Trophoblast cell (in vitro differentiated cells and primary cell): Measurements from ENCODE around the gene TCF7L1.
A peak's percentile ranks its signal among the peaks of the same experiment; 100 is the strongest.

Experiments used
- DNase-seq, 2 donors: peaks; one replicate each; pipeline ENCODE4 v3.0.0-alpha.2; 2016
- H2AFZ ChIP-seq: 2 replicates; pipeline ENCODE4 v1.6.1; 2013; ENCODE audit warnings: low read length, moderate library complexity, mild to moderate bottlenecking; ENCODE audit not compliant: insufficient read depth, poor library complexity
- H2AK5ac ChIP-seq: 2 replicates; pipeline ENCODE4 v1.6.1; 2013; ENCODE audit warnings: mild to moderate bottlenecking, low read length
- H2BK120ac ChIP-seq: 2 replicates; pipeline ENCODE4 v1.6.1; 2013; ENCODE audit warnings: low read length, mild to moderate bottlenecking, moderate library complexity; ENCODE audit not compliant: insufficient read depth, poor library complexity
- H2BK12ac ChIP-seq: 2 replicates; pipeline ENCODE4 v1.6.1; 2013; ENCODE audit warnings: mild to moderate bottlenecking, low read length, moderate library complexity
- H2BK5ac ChIP-seq: 2 replicates; pipeline ENCODE4 v1.6.1; 2013; ENCODE audit warnings: low read length, low read depth, moderate library complexity, mild to moderate bottlenecking; ENCODE audit not compliant: poor library complexity
- H3K14ac ChIP-seq: 2 replicates; pipeline ENCODE4 v1.6.1; 2013; ENCODE audit warnings: mild to moderate bottlenecking, low read length
- H3K18ac ChIP-seq: 2 replicates; pipeline ENCODE4 v1.6.1; 2013; ENCODE audit warnings: mild to moderate bottlenecking, low read length
- H3K23ac ChIP-seq: 2 replicates; pipeline ENCODE4 v1.6.1; 2013; ENCODE audit warnings: low read length
- H3K27ac ChIP-seq: 2 replicates; pipeline ENCODE4 v1.5.1; 2013; ENCODE audit warnings: low read depth, mild to moderate bottlenecking, inconsistent platforms, low read length, moderate library complexity
- H3K27me3 ChIP-seq: 2 replicates; pipeline ENCODE4 v1.6.1; 2013; ENCODE audit warnings: inconsistent platforms, mild to moderate bottlenecking, low read length, moderate library complexity; ENCODE audit not compliant: insufficient read depth
- H3K36me3 ChIP-seq, 2 experiments: 1 replicate in 1 of 2; 2 replicates in 1 of 2; pipeline ENCODE4 v1.6.1; 2013; ENCODE audit warnings: low read length in 2 of 2, mild to moderate bottlenecking in 2 of 2, moderate library complexity in 1 of 2; ENCODE audit not compliant: insufficient read depth in 2 of 2, control insufficient read depth in 1 of 2
- H3K4ac ChIP-seq: 2 replicates; pipeline ENCODE4 v1.6.1; 2013; ENCODE audit warnings: low read depth, mild to moderate bottlenecking, low read length, moderate library complexity
- H3K4me1 ChIP-seq, 2 experiments: 1 replicate in 1 of 2; 2 replicates in 1 of 2; pipeline ENCODE4 v1.6.1; 2013; ENCODE audit warnings: low read length in 2 of 2, mild to moderate bottlenecking in 2 of 2, moderate library complexity in 1 of 2; ENCODE audit not compliant: insufficient read depth in 2 of 2, control insufficient read depth in 1 of 2
- H3K4me2 ChIP-seq: 2 replicates; pipeline ENCODE4 v1.6.1; 2013; ENCODE audit warnings: inconsistent platforms, mild to moderate bottlenecking, low read length, moderate library complexity
- H3K4me3 ChIP-seq: 2 replicates; pipeline ENCODE4 v1.5.1; 2013; ENCODE audit warnings: mild to moderate bottlenecking, low read depth, low read length, inconsistent platforms
- H3K79me1 ChIP-seq: one replicate; pipeline ENCODE4 v1.6.1; 2013; ENCODE audit warnings: low read length
- H3K79me2 ChIP-seq: 2 replicates; pipeline ENCODE4 v1.6.1; 2013; ENCODE audit warnings: low read length, mild to moderate bottlenecking; ENCODE audit not compliant: control insufficient read depth, insufficient read depth, poor library complexity
- H3K9ac ChIP-seq: 2 replicates; pipeline ENCODE4 v1.6.1; 2013; ENCODE audit warnings: mild to moderate bottlenecking, low read length
- H3K9me3 ChIP-seq: 2 replicates; pipeline ENCODE4 v1.6.1; 2013; ENCODE audit warnings: low read depth, mild to moderate bottlenecking, control low read depth, inconsistent platforms, low read length; ENCODE audit not compliant: insufficient read depth
- H4K12ac ChIP-seq: 2 replicates; pipeline ENCODE4 v1.6.1; 2013; ENCODE audit warnings: low read depth, mild to moderate bottlenecking, low read length, moderate library complexity
- H4K8ac ChIP-seq: 2 replicates; pipeline ENCODE4 v1.6.1; 2013; ENCODE audit warnings: low read depth, mild to moderate bottlenecking, low read length, moderate library complexity
- H4K91ac ChIP-seq: one replicate; pipeline ENCODE4 v1.6.1; 2013; ENCODE audit warnings: low read depth, mild to moderate bottlenecking, low read length, moderate library complexity
- WGBS: extraction: QIAGEN DNeasy Blood & Tissue Kit; methylation state at CpG from one replicate; pipeline ENCODE4 v1.1.7; 2013; ENCODE audit warnings: missing lambda C conversion rate; ENCODE audit not compliant: insufficient read length, insufficient coverage; ENCODE audit errors: extremely low coverage; 5-methylcytosine and 5-hydroxymethylcytosine counted together

TCF7L1 gene

GRCh38 chr2:85134896-85135659 lies 1.9 kb downstream of the TCF7L1 start:
- H3K4me1 ChIP-seq, result peaks cover 0 to 13% of the 10 kb centered on the region in 2 experiments
- no peak overlapping the region for H4K12ac ChIP-seq
- peak overlapping the region; percentile 81 for H3K4me3 ChIP-seq
- H3K79me2 ChIP-seq, result peaks cover 7% of the 10 kb centered on the region
- peak overlapping the region; percentile 91 for H3K4me2 ChIP-seq
- H3K14ac ChIP-seq, result no peak overlapping the region
- no peak overlapping the region for H3K23ac ChIP-seq
- no peak overlapping the region for H4K8ac ChIP-seq
- WGBS, result no CpG with 5 or more reads among the region's 46 CpGs
- no peaks in the 10 kb centered on the region for H3K36me3 ChIP-seq
- DNase-seq, result peak in 1 of 2 donors; percentile 18
- no peak overlapping the region for H2AK5ac ChIP-seq
- H2AFZ ChIP-seq, result no peak overlapping the region
- no peak overlapping the region for H3K18ac ChIP-seq
- no peak overlapping the region for H3K4ac ChIP-seq
- peaks cover 14% of the 10 kb centered on the region for H3K27me3 ChIP-seq
- no peak overlapping the region for H2BK5ac ChIP-seq
- peaks cover 7% of the 10 kb centered on the region for H3K79me1 ChIP-seq
- H3K9me3 ChIP-seq, result peaks cover 2% of the 10 kb centered on the region
- H3K9ac ChIP-seq, result peak overlapping the region; percentile 5
- no peak overlapping the region for H4K91ac ChIP-seq
- H2BK120ac ChIP-seq, result no peak overlapping the region
- H2BK12ac ChIP-seq, result no peak overlapping the region
- no peak overlapping the region for H3K27ac ChIP-seq

DNA sequence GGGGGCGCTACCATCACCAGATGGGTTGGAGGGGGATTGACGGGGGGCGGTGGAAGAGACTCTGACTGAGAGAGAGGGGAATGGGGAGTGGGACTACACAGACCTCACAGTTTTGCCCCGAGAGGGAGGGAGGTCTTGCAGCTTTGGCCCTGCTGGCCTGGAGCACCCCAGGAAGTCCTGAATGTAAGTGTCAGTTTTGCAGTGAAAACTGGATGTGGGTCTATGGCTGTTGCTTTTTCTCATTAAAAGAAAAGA lies 2.4 kb downstream of the TCF7L1 start:
- H2BK120ac ChIP-seq, result no peak overlapping the region
- no peak overlapping the region for H3K18ac ChIP-seq
- peaks cover 7% of the 10 kb centered on the region for H3K79me2 ChIP-seq
- H3K4ac ChIP-seq, result no peak overlapping the region
- WGBS, result no CpG with 5 or more reads among the region's 4 CpGs
- H4K8ac ChIP-seq, result no peak overlapping the region
- peaks cover 14% of the 10 kb centered on the region for H3K27me3 ChIP-seq
- H3K4me3 ChIP-seq, result no peak overlapping the region
- no peak overlapping the region for H2AFZ ChIP-seq
- H3K9me3 ChIP-seq, result peaks cover 2% of the 10 kb centered on the region
- no peak overlapping the region for H3K9ac ChIP-seq
- H3K4me1 ChIP-seq, result peaks cover 0 to 13% of the 10 kb centered on the region in 2 experiments
- no peak overlapping the region for H3K23ac ChIP-seq
- H2AK5ac ChIP-seq, result no peak overlapping the region
- no peak overlapping the region for H3K14ac ChIP-seq
- no peak overlapping the region for H2BK5ac ChIP-seq
- H4K12ac ChIP-seq, result no peak overlapping the region
- H3K27ac ChIP-seq, result no peak overlapping the region
- H3K36me3 ChIP-seq, result no peaks in the 10 kb centered on the region
- no peak for DNase-seq
- peaks cover 7% of the 10 kb centered on the region for H3K79me1 ChIP-seq
- H2BK12ac ChIP-seq, result no peak overlapping the region
- peak overlapping the region; percentile 91 for H3K4me2 ChIP-seq
- no peak overlapping the region for H4K91ac ChIP-seq

GRCh38 chr2:85137156-85137555 lies 4.0 kb downstream of the TCF7L1 start:
- H3K4me1 ChIP-seq, result peaks cover 0 to 13% of the 10 kb centered on the region in 2 experiments
- H2AK5ac ChIP-seq, result no peak overlapping the region
- no peak overlapping the region for H3K23ac ChIP-seq
- no peak overlapping the region for H2AFZ ChIP-seq
- no peak overlapping the region for H3K14ac ChIP-seq
- no peak overlapping the region for H2BK5ac ChIP-seq
- no peak overlapping the region for H4K12ac ChIP-seq
- H3K9me3 ChIP-seq, result peaks cover 2% of the 10 kb centered on the region
- DNase-seq, result no peak
- no peak overlapping the region for H3K27ac ChIP-seq
- H3K18ac ChIP-seq, result no peak overlapping the region
- peaks cover 7% of the 10 kb centered on the region for H3K79me1 ChIP-seq
- H2BK120ac ChIP-seq, result no peak overlapping the region
- H3K36me3 ChIP-seq, result peaks cover 0 to 9% of the 10 kb centered on the region in 2 experiments
- H2BK12ac ChIP-seq, result no peak overlapping the region
- WGBS, result no CpG with 5 or more reads among the region's 1 CpG
- H3K4me2 ChIP-seq, result no peak overlapping the region
- H3K4ac ChIP-seq, result no peak overlapping the region
- H3K4me3 ChIP-seq, result no peak overlapping the region
- H3K27me3 ChIP-seq, result peaks cover 14% of the 10 kb centered on the region
- no peak overlapping the region for H4K8ac ChIP-seq
- H3K79me2 ChIP-seq, result peaks cover 7% of the 10 kb centered on the region
- H4K91ac ChIP-seq, result no peak overlapping the region
- H3K9ac ChIP-seq, result no peak overlapping the region

- no peak overlapping the region for H3K18ac ChIP-seq
- no peak for DNase-seq
- H2AFZ ChIP-seq, result no peak overlapping the region
- H3K79me2 ChIP-seq, result no peaks in the 10 kb centered on the region
- H4K8ac ChIP-seq, result no peak overlapping the region
- no peak overlapping the region for H3K27ac ChIP-seq
- H2BK12ac ChIP-seq, result no peak overlapping the region
- H2BK5ac ChIP-seq, result no peak overlapping the region
- no peak overlapping the region for H3K14ac ChIP-seq
- H4K12ac ChIP-seq, result no peak overlapping the region
- H3K36me3 ChIP-seq, result peaks cover 0 to 9% of the 10 kb centered on the region in 2 experiments
- H3K79me1 ChIP-seq, result no peaks in the 10 kb centered on the region
- no peaks in the 10 kb centered on the region for H3K9me3 ChIP-seq
- no CpG with 5 or more reads among the region's 8 CpGs for WGBS
- no peak overlapping the region for H3K4me3 ChIP-seq
- no peak overlapping the region for H2AK5ac ChIP-seq
- no peak overlapping the region for H3K23ac ChIP-seq
- H3K9ac ChIP-seq, result no peak overlapping the region
- H2BK120ac ChIP-seq, result no peak overlapping the region
- peaks cover 0 to 4% of the 10 kb centered on the region in 2 experiments for H3K4me1 ChIP-seq
- H3K4me2 ChIP-seq, result no peak overlapping the region
- H4K91ac ChIP-seq, result no peak overlapping the region
- no peak overlapping the region for H3K4ac ChIP-seq
- no peaks in the 10 kb centered on the region for H3K27me3 ChIP-seq
Measured at GRCh38 chr2:85143463-85144082, 10.4 kb downstream of the TCF7L1 start.
